Nephron (organoid): ENCODE data around the gene MED13.

Source experiments
- H3K27ac Mint-ChIP-seq, 3 experiments: 2 replicates each; pipeline ENCODE4 v1.8.0; 2020; ENCODE audit warnings: mixed read lengths in 3 of 3, mild to moderate bottlenecking in 2 of 3, moderate library complexity in 1 of 3
- H3K27me3 Mint-ChIP-seq: 2 replicates; pipeline ENCODE4 v1.8.0; 2021; ENCODE audit warnings: low read depth, mild to moderate bottlenecking, moderate library complexity, mixed read lengths
- H3K36me3 Mint-ChIP-seq: 2 replicates; pipeline ENCODE4 v1.8.0; 2020; ENCODE audit warnings: low read depth, mixed read lengths
- H3K4me1 Mint-ChIP-seq: 2 replicates; pipeline ENCODE4 v1.8.0; 2020; ENCODE audit warnings: mixed read lengths
- H3K4me3 Mint-ChIP-seq, 3 experiments: 2 replicates each; pipeline ENCODE4 v1.8.0; 2020; ENCODE audit warnings: mild to moderate bottlenecking in 3 of 3, mixed read lengths in 3 of 3, moderate library complexity in 2 of 3
- H3K9me3 Mint-ChIP-seq: 2 replicates; pipeline ENCODE4 v1.8.0; 2020; ENCODE audit warnings: mixed read lengths
- CTCF ChIP-seq, 3 experiments: fragments of 200-600 bp; sonication (generic); IDR thresholded peaks; one replicate each; pipeline ENCODE4 v1.5.0; 2021; ENCODE audit warnings: antibody characterized with exemption in 3 of 3; ENCODE audit not compliant: unreplicated experiment in 3 of 3

The MED13 gene

GRCh38 chr17:62048262-62048661, 16.8 kb downstream of the MED13 start:
- Mint-ChIP-seq H3K27me3 (no peaks in the 10 kb centered on the region), H3K9me3 (no peaks in the 10 kb centered on the region), H3K4me1 (peaks cover 19% of the 10 kb centered on the region), H3K27ac (peak overlapping the region in 1 of 3 experiments; percentile 59), H3K36me3 (peaks cover 64% of the 10 kb centered on the region), H3K4me3 (no peak overlapping the region)
- no peak for TF ChIP-seq CTCF (IDR thresholded peaks at IDR 0.05; ENCODE audit: unreplicated experiment in 3 of 3)

- Mint-ChIP-seq H3K36me3 (peaks cover 56% of the 10 kb centered on the region), H3K4me3 (no peak overlapping the region), H3K9me3 (no peaks in the 10 kb centered on the region)
These were observed 19.6 kb downstream of the MED13 start for GRCh38 chr17:62045517-62045916.

GRCh38 chr17:62045109-62045508, 20.0 kb downstream of the MED13 start:
- H3K36me3 Mint-ChIP-seq: peaks cover 56% of the 10 kb centered on the region
- H3K27me3 Mint-ChIP-seq: no peaks in the 10 kb centered on the region
- TF ChIP-seq CTCF (IDR thresholded peaks at IDR 0.05; ENCODE audit: unreplicated experiment in 3 of 3): no peak
- peaks cover 6% of the 10 kb centered on the region for H3K4me1 Mint-ChIP-seq
- H3K27ac Mint-ChIP-seq: no peak overlapping the region
- H3K9me3 Mint-ChIP-seq: no peaks in the 10 kb centered on the region
- no peak overlapping the region for H3K4me3 Mint-ChIP-seq

More at GRCh38 chr17:62045517-62045916, 19.6 kb downstream of the MED13 start:
- no peak for TF ChIP-seq CTCF (IDR thresholded peaks at IDR 0.05; ENCODE audit: unreplicated experiment in 3 of 3)
- H3K4me1 Mint-ChIP-seq: peaks cover 6% of the 10 kb centered on the region
- H3K27ac Mint-ChIP-seq: no peak overlapping the region
- no peaks in the 10 kb centered on the region for H3K27me3 Mint-ChIP-seq

GRCh38 chr17:62043602-62044001, 21.5 kb downstream of the MED13 start:
- H3K27ac Mint-ChIP-seq: no peak overlapping the region
- H3K4me1 Mint-ChIP-seq: no peaks in the 10 kb centered on the region
- H3K4me3 Mint-ChIP-seq: no peak overlapping the region
- no peaks in the 10 kb centered on the region for H3K27me3 Mint-ChIP-seq
- H3K9me3 Mint-ChIP-seq: no peaks in the 10 kb centered on the region
- no peak for TF ChIP-seq CTCF (IDR thresholded peaks at IDR 0.05; ENCODE audit: unreplicated experiment in 3 of 3)
- H3K36me3 Mint-ChIP-seq: peaks cover 55% of the 10 kb centered on the region

- H3K27ac Mint-ChIP-seq: no peak overlapping the region
- TF ChIP-seq CTCF (IDR thresholded peaks at IDR 0.05; ENCODE audit: unreplicated experiment in 3 of 3): no peak
These were observed 21.9 kb downstream of the MED13 start for GRCh38 chr17:62043140-62043539.

GRCh38 chr17:62038248-62038647, 26.8 kb downstream of the MED13 start:
- Mint-ChIP-seq H3K27ac (no peak overlapping the region), H3K9me3 (no peaks in the 10 kb centered on the region), H3K4me3 (no peak overlapping the region), H3K36me3 (peaks cover 42% of the 10 kb centered on the region), H3K27me3 (no peaks in the 10 kb centered on the region), H3K4me1 (no peaks in the 10 kb centered on the region)
- TF ChIP-seq CTCF (IDR thresholded peaks at IDR 0.05; ENCODE audit: unreplicated experiment in 3 of 3): no peak

More at GRCh38 chr17:62043140-62043539, 21.9 kb downstream of the MED13 start:
- Mint-ChIP-seq H3K4me1 (no peaks in the 10 kb centered on the region), H3K27me3 (no peaks in the 10 kb centered on the region), H3K4me3 (no peak overlapping the region), H3K9me3 (no peaks in the 10 kb centered on the region), H3K36me3 (peaks cover 52% of the 10 kb centered on the region)
